Parathyroid adenoma (tissue), 2 donors: ENCODE measurements around the gene CLDN20.

ENCODE experiments used
- H2AFZ ChIP-seq: fragments of 300-600 bp; sonication (generic); one replicate; pipeline ENCODE4 v1.7.0; 2017; ENCODE audit warnings: antibody characterized with exemption, mild to moderate bottlenecking
- H3K27ac ChIP-seq: fragments of 300-600 bp; sonication (generic); one replicate; pipeline ENCODE4 v1.7.0; 2017
- H3K27me3 ChIP-seq: fragments of 300-600 bp; sonication (generic); one replicate; pipeline ENCODE4 v1.7.0; 2017; ENCODE audit warnings: low read length; ENCODE audit not compliant: control insufficient read depth, insufficient read depth
- H3K36me3 ChIP-seq: fragments of 300-600 bp; sonication (generic); one replicate; pipeline ENCODE4 v1.7.0; 2017; ENCODE audit warnings: low read length; ENCODE audit not compliant: control insufficient read depth, insufficient read depth
- H3K4me1 ChIP-seq: fragments of 300-600 bp; sonication (generic); one replicate; pipeline ENCODE4 v1.7.0; 2017; ENCODE audit warnings: control low read depth
- H3K4me2 ChIP-seq: fragments of 300-600 bp; sonication (generic); one replicate; pipeline ENCODE4 v1.7.0; 2017; ENCODE audit warnings: low read length
- H3K4me3 ChIP-seq: fragments of 300-600 bp; sonication (generic); one replicate; pipeline ENCODE4 v1.7.0; 2017; ENCODE audit warnings: low read depth, low read length
- H3K79me2 ChIP-seq: fragments of 300-600 bp; sonication (generic); one replicate; pipeline ENCODE4 v1.7.0; 2017; ENCODE audit warnings: control low read depth
- H3K9ac ChIP-seq: fragments of 300-600 bp; sonication (generic); one replicate; pipeline ENCODE4 v1.7.0; 2017; ENCODE audit warnings: mild to moderate bottlenecking
- H3K9me3 ChIP-seq: fragments of 300-600 bp; sonication (generic); one replicate; pipeline ENCODE4 v1.7.0; 2017; ENCODE audit warnings: low read length; ENCODE audit not compliant: control insufficient read depth
- TF ChIP-seq, protein P1 (sequence below): fragments of 300-600 bp; sonication (generic); IDR thresholded peaks from one replicate; pipeline ENCODE4 v1.7.0; 2017; ENCODE audit warnings: antibody characterized with exemption, mild to moderate bottlenecking
- donor health status: primary hyperparathyroidism.

Gene CLDN20

DNA sequence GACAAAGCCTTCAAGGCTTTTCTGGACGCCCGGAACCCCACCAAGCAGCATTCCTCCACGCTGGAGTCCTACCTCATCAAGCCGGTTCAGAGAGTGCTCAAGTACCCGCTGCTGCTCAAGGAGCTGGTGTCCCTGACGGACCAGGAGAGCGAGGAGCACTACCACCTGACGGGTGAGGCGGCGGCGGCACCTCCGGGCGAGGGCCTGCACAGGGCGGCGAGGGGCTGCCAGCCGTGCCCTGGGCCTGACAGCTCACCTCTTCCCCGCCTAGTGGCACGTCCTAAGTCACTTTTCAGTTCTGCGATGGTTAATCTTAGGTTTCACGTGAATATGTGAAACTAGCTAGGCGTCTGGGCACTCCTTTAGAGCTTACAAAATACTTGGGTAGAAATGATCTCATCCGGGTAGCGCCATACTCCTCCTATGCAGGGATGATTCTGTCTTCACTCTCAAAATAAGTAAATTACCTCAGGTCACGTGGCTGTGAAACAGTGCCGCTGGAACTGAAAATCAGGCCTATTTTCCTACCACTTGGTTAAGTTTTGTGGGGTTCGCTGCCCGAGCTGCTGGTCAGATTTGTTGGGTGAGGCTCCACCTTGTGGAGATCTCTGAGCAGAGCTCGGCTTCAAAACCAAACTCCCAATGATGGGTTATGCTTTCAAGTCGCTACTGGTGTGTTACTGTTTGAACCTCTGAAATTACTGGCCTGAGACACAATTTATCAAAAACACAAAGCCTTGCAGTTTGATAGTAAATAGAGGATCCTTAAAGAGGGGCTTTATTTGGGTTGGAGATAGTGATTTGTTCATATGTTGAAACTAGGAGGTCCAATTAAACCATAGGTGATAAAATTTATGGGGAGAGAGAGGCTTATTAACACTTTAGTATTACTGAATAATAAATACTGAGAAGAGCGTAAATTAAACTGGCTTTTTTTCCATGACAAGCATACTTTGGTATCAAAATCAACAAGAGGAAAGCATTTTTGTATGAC lies 15.5 kb upstream of the CLDN20 start:
- Histone ChIP-seq H3K79me2 (no peaks in the 10 kb centered on the region), H3K4me1 (no peaks in the 10 kb centered on the region), H3K4me3 (no peak overlapping the region), H3K9me3 (no peaks in the 10 kb centered on the region), H2AFZ (no peak overlapping the region), H3K4me2 (no peak overlapping the region), H3K27me3 (no peaks in the 10 kb centered on the region), H3K27ac (no peak overlapping the region), H3K9ac (no peak overlapping the region), H3K36me3 (no peaks in the 10 kb centered on the region)
- TF ChIP-seq, protein P1, sequence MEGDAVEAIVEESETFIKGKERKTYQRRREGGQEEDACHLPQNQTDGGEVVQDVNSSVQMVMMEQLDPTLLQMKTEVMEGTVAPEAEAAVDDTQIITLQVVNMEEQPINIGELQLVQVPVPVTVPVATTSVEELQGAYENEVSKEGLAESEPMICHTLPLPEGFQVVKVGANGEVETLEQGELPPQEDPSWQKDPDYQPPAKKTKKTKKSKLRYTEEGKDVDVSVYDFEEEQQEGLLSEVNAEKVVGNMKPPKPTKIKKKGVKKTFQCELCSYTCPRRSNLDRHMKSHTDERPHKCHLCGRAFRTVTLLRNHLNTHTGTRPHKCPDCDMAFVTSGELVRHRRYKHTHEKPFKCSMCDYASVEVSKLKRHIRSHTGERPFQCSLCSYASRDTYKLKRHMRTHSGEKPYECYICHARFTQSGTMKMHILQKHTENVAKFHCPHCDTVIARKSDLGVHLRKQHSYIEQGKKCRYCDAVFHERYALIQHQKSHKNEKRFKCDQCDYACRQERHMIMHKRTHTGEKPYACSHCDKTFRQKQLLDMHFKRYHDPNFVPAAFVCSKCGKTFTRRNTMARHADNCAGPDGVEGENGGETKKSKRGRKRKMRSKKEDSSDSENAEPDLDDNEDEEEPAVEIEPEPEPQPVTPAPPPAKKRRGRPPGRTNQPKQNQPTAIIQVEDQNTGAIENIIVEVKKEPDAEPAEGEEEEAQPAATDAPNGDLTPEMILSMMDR, result peak; percentile 19

DNA sequence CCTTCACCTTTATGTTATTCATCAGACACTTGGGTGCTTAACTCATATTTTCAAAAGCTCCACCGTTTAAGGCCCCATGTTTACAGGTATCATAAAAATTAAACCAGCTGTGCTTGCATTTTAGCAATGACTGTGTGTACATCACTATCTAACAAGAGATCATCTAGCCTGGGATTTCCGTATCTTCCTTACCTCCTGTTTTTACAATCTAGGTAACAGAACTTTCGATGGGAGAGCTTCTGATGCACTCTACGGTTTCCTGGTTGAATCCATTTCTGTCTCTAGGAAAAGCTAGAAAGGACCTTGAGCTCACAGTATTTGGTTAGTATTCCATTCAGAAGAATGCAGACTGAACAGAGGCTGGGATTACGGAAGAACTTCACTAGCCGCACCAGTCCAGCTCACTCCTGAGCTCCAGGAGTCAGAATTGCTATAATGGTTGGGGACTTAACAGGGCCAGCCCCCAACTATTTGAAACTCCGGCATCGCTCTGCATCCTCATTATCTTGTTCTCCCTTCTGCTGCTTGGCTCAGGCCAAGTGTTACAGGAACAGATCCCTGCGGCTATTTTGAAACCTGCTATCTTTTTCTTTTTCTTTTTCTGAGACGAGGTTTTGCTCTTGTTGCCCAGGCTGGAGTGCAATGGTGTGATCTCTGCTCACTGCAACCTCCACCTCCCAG lies 13.0 kb upstream of the CLDN20 start:
- TF ChIP-seq, protein P1, result no peak

DNA sequence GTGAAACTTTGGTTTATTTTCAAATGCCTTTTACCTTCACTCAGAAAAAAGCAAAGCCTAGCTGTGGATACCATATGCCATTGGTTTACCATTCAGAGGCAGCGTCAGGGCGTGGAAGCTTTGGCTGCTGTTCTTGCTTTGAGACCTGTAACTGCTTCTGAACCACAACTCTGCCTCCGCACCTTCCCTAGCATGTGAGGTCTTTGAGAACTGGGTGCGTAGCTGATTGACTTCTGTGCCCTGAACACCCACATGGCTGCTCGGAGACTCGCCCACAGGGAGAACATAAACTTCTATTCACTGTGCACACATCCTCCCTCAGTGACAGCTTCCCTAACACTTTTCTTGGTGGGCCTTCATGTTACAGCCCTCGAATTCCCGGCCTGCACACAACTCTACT lies 11.2 kb upstream of the CLDN20 start:
- no peak overlapping the region for H2AFZ ChIP-seq
- H3K9me3 ChIP-seq, result no peaks in the 10 kb centered on the region
- H3K36me3 ChIP-seq, result no peaks in the 10 kb centered on the region
- H3K4me2 ChIP-seq, result no peak overlapping the region
- H3K27ac ChIP-seq, result no peak overlapping the region
- no peaks in the 10 kb centered on the region for H3K27me3 ChIP-seq
- H3K4me3 ChIP-seq, result no peak overlapping the region
- H3K9ac ChIP-seq, result no peak overlapping the region
- no peaks in the 10 kb centered on the region for H3K79me2 ChIP-seq
- no peaks in the 10 kb centered on the region for H3K4me1 ChIP-seq
- TF ChIP-seq, protein P1, result no peak

More for the DNA sequence above, 13.0 kb upstream of the CLDN20 start:
- H2AFZ ChIP-seq, result no peak overlapping the region
- H3K4me3 ChIP-seq, result no peak overlapping the region
- no peaks in the 10 kb centered on the region for H3K36me3 ChIP-seq
- no peaks in the 10 kb centered on the region for H3K4me1 ChIP-seq
- no peaks in the 10 kb centered on the region for H3K79me2 ChIP-seq
- H3K27me3 ChIP-seq, result no peaks in the 10 kb centered on the region
- no peak overlapping the region for H3K9ac ChIP-seq
- no peak overlapping the region for H3K4me2 ChIP-seq
- no peak overlapping the region for H3K27ac ChIP-seq
- H3K9me3 ChIP-seq, result no peaks in the 10 kb centered on the region

DNA sequence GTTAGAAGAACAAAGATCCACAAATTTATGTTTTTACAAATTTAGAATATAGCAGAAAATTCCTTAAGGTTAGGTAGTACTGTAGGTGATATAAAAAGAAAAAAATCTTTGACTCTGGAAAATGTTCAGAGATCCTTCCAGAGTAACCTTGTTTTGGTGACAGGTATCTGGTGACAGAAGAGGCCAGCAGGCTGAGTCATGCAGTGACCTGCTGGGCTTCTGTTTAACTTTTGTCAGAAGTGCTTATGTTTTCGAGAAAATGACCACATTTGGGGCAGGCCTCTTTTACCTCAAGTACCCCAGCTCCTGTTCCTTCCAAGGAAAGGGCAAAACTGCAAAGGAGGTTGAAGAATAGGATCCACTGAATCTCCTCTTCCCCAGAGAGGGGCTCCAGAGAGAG lies 10.5 kb upstream of the CLDN20 start:
- H3K9ac ChIP-seq, result no peak overlapping the region
- H3K4me1 ChIP-seq, result no peaks in the 10 kb centered on the region
- no peak overlapping the region for H3K27ac ChIP-seq
- no peaks in the 10 kb centered on the region for H3K36me3 ChIP-seq
- H3K4me3 ChIP-seq, result no peak overlapping the region
- TF ChIP-seq, protein P1, result no peak
- H2AFZ ChIP-seq, result no peak overlapping the region
- no peaks in the 10 kb centered on the region for H3K79me2 ChIP-seq
- H3K27me3 ChIP-seq, result no peaks in the 10 kb centered on the region
- no peak overlapping the region for H3K4me2 ChIP-seq
- H3K9me3 ChIP-seq, result no peaks in the 10 kb centered on the region
